DMS114 treated with DMSO at 0.1 percent for 48 hours (cell line): ENCODE measurements around the gene APBA2.
A peak's percentile ranks its signal among the peaks of the same experiment; 100 is the strongest.

Experiments
- DNase-seq: peaks from one replicate; lab custom pipeline; 2025; ENCODE audit not compliant: unreplicated experiment; lab: John Stamatoyannopoulos, UW

The APBA2 gene

GRCh38 chr15:28955160-28955992 is 69.6 kb downstream of the APBA2 start:
- DNase-seq = no peak

DNA sequence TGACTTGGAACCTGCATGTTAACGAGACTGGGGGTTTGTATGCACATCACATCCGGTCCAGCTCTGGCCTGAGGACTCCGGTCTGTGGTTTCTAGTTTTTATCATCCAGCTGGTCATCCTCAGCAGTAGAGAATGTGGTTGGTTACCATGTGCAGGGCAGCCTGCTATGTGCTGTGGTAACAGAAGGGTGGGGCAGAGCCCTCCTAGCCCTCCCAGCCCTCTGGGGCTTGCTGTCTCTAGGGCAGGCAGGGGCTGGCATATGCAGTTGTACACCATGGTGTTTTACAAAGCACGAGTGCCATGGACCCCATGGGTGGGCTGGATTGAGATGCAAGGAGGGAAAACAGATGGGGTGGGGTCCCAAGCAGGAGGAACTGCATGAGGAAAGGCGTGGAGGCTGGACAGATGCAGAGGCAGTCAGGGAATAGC is 70.2 kb downstream of the APBA2 start:
- DNase-seq = no peak

DNA sequence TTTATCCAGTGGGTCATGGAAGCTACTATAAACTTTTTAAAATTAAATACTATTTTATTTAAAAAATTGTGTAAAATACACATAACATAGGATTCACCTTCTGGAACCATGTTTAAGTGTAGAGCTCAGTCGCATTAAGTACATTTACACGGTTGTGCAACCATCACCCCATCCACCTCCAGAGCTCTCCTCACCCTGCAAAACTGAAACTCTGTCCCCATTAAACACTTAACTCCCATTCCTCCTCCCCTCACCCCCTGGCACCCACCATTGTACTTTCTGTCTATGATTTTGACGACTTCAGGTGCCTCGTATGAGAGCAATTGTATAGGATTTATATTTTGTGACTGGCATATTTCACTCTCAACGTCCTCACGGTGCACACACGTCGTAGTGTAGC is 70.7 kb downstream of the APBA2 start:
- DNase-seq = no peak

DNA sequence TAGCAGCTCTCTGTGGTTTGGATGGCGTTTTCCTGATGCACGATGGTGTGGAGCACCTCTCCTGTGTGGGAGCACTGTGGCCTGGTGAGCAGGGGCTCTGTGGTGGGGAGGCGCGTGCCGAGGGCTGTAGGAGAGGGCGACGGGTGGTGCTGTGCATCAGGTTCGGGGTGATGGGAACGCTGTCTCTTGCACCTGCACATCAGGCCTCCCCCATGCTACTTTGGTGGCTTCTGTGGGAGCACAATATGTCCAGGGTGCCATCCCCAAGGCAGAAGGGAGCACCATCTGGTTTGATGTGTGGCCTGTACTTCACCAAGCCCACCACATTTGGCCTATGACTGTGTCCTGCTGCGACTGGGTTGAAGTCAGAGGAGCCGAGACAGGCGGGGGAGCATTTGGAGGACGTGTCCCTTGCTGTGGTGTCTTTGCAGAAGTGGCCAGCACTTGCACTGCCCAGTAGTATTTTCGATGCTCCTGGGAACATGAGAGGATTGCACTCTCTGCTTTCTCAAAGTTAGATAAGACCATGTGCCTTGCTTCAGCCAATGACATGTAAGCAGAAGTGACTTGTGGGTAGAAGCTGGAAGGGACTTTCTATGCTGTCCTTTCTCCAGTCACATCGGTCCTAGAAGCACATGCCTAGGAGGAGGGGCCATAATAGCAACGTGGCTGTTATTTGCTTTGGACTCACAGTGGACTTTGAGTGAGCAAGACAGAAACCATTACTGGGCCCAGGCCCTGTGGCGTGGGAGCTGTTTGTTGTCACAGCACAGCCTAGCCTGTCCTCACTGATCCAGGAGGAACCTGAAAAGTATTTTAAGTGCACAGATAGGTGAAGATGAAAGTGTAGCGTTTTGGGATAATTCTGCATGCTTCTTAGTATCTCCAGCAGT is 72.1 kb downstream of the APBA2 start:
- DNase-seq = no peak

- no peak for DNase-seq
These were observed 73.6 kb downstream of the APBA2 start for GRCh38 chr15:28959326-28959725.

DNA sequence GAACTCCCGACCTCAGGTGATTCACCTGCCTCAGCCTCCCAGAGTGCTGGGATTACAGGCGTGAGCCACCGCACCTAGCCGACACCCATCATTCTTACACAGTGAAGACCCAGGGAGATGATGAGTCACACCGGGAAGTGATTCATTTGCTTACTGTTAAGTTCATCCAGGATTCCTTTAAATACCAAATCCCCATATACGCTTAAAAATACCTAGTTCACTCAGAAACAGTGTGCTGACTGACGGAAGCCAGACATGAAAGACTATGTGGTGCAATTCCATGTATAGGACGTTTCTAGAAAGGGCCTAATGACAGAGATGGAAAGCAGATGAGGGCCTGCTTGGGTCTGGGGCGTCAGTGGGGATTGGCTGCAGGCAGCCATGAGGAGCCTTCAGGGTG is 75.2 kb downstream of the APBA2 start:
- no peak for DNase-seq

GRCh38 chr15:28961391-28961790 is 75.6 kb downstream of the APBA2 start:
- no peak for DNase-seq

- no peak for DNase-seq
These were observed 77.3 kb downstream of the APBA2 start for GRCh38 chr15:28962851-28963710.

- no peak for DNase-seq
These were observed 77.9 kb downstream of the APBA2 start for GRCh38 chr15:28963711-28964081.

- DNase-seq = no peak
These were observed 78.3 kb downstream of the APBA2 start for GRCh38 chr15:28964098-28964497.

DNA sequence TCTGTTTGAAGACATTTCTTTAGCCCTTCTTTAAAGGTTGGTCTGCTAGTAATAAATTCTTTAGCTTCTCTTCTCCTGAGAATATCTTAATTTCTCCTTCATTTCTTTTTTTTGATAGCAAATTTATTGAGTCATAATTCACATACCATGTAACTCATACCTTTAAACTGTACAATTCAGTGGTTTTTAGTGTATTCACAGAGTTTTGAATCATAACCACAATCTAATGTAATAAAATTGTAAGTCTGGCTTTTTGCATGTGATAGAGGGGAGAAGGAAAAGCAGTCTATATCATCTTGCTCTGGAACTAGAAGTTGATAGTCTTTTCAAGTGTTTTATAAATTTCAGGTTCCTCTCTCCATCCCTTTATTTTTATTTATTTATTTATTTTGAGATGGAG is 81.3 kb downstream of the APBA2 start:
- DNase-seq = no peak

DNA sequence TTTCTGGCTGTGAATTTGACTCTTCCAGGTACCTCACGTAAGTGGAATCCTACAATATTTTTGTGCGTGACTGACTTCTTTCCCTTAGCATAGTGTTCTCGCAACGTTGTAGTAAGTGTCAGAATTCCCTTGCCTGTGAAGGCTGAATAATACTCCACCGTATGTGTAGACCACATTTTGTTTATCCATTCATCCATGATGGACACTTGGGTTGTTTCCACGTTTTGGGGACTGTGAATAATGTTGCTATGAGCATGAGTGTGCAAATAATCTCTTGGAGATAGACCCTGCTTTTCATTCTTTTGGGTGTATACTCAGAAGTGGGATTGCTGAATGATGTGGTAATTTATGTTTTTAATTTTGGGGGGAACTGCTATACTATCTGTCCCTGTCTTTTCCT is 82.2 kb downstream of the APBA2 start:
- DNase-seq = no peak

DNA sequence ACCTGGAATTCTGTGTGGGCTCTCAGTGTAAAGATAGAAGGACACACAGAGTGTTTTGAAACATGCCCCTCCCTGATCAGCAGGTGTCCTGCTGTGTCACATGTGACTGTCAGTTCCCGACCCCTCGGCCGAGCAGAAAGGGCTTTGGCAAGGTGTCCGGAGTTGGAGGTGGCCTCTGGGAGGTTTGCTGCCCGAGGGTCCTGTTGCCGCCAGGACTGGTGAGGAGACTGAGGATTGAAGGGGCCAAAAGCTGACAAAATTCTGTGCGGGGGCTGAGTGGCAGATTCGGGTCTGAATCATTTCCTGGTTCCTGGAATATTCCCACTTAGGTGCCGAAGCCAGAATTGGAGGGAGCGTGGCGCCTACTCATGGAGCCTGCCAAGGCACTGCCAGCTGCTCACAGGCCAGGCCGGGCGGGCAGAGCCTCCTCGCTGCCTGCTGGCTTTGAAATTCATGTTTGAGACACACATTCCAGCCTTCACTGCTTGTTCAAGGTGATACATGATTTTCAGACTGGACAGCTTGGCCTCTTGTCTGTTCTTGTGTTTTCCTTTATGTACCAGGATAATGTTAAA is 83.8 kb downstream of the APBA2 start:
- no peak for DNase-seq

GRCh38 chr15:28974142-28974541 is 88.4 kb downstream of the APBA2 start:
- no peak for DNase-seq

DNA sequence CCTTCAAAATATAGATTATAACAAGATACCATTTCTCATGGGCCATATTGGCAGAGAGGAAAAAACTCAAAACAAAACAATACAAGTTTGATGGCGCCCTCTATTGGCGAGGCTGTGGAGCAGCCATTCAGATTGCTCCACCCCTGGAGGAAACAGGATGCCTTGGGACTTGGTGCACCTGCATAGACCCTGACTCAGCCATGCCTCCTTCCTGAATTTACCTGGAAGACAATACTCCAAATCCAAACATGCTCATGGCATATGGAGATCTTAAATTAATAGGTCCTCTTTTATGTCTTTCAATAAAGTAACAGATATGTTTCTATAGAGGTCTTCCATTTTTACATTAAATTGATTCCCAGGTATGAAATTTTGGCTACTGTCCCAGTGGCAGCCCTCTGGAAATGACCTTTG is 90.0 kb downstream of the APBA2 start:
- DNase-seq = peak; percentile 29

GRCh38 chr15:28977377-28978010 is 91.7 kb downstream of the APBA2 start:
- no peak for DNase-seq

DNA sequence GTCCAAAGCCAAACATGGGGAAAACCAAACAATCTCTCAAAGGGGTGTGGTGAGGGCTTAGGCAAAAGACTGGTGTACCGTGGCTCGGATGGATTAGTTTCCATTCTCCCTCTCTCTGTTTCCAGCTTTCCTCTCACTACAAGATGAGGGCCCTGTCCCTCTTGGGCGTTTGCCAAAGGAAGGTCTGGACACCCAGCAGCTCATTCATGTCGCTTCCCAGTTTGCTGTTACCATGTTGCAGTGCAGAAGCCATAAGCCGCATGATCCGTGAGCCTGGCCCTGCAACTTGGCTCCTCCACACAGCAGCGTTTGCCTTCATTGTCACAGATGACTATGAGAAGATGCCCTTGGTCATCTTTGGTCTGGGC is 92.2 kb downstream of the APBA2 start:
- DNase-seq = no peak

GRCh38 chr15:28978661-28979060 is 92.9 kb downstream of the APBA2 start:
- no peak for DNase-seq

- no peak for DNase-seq
These were observed 93.6 kb downstream of the APBA2 start for GRCh38 chr15:28979208-28979841.
